ENCODE data around the gene SSBP3. TPM values are rescaled to one million over a fixed set of nuclear protein-coding genes. Genes with fewer than 3 reads are reported as not detected.

The SSBP3 gene
- total RNA-seq, 1 donor from 2014 or later = 44.0 TPM

GRCh38 chr1:54415991-54416390, 9.8 kb upstream of the SSBP3 start:
- DNase-seq (no peak), ATAC-seq (no peak)
- no peaks in the 10 kb centered on the region for H3K27me3 ChIP-seq (ENCODE audit: low read depth)
- H3K4me1 ChIP-seq = peaks cover 9% of the 10 kb centered on the region
- TF ChIP-seq CTCF (IDR thresholded peaks at IDR 0.05) = no peak
- no peak overlapping the region for H3K4me3 ChIP-seq
- H3K27ac ChIP-seq = no peak overlapping the region
- no peaks in the 10 kb centered on the region for H3K36me3 ChIP-seq
- H3K9me3 ChIP-seq = no peaks in the 10 kb centered on the region
- intact Hi-C loops (cut with DNase I) = no loop called here

GRCh38 chr1:54415533-54415932, 9.3 kb upstream of the SSBP3 start:
- TF ChIP-seq CTCF (IDR thresholded peaks at IDR 0.05) = no peak
- Histone ChIP-seq H3K27ac (no peak overlapping the region), H3K27me3 (ENCODE audit: low read depth) (no peaks in the 10 kb centered on the region), H3K4me1 (peaks cover 9% of the 10 kb centered on the region), H3K36me3 (no peaks in the 10 kb centered on the region), H3K9me3 (no peaks in the 10 kb centered on the region), H3K4me3 (no peak overlapping the region)
- intact Hi-C loops (cut with DNase I) = no loop called here
- no peak for ATAC-seq
- no peak for DNase-seq

- Histone ChIP-seq H3K4me3 (no peak overlapping the region), H3K27me3 (ENCODE audit: low read depth) (no peaks in the 10 kb centered on the region), H3K36me3 (no peaks in the 10 kb centered on the region), H3K27ac (peak overlapping the region; percentile 33), H3K9me3 (no peaks in the 10 kb centered on the region), H3K4me1 (peaks cover 20% of the 10 kb centered on the region)
- ATAC-seq = no peak
- intact Hi-C loops (cut with DNase I) = no loop called here
- DNase-seq = no peak
- no peak for TF ChIP-seq CTCF (IDR thresholded peaks at IDR 0.05)
Observed at GRCh38 chr1:54413732-54414131, 7.5 kb upstream of the SSBP3 start.

- ATAC-seq (peak in 1 of 2 donors; percentile 30), DNase-seq (no peak)
- no peaks in the 10 kb centered on the region for H3K9me3 ChIP-seq
- peaks cover 24% of the 10 kb centered on the region for H3K4me1 ChIP-seq
- TF ChIP-seq CTCF (IDR thresholded peaks at IDR 0.05) = no peak
- H3K36me3 ChIP-seq = no peaks in the 10 kb centered on the region
- no peak overlapping the region for H3K4me3 ChIP-seq
- peak overlapping the region; percentile 33 for H3K27ac ChIP-seq
- H3K27me3 ChIP-seq (ENCODE audit: low read depth) = no peaks in the 10 kb centered on the region
- intact Hi-C loops (cut with DNase I) = no loop called here
Observed at GRCh38 chr1:54413295-54413694, 7.1 kb upstream of the SSBP3 start.

GRCh38 chr1:54410359-54410758, 4.2 kb upstream of the SSBP3 start:
- no peak overlapping the region for H3K27ac ChIP-seq

More at GRCh38 chr1:54410359-54410758, 4.2 kb upstream of the SSBP3 start:
- no peak for TF ChIP-seq CTCF (IDR thresholded peaks at IDR 0.05)
- H3K4me3 ChIP-seq = no peak overlapping the region
- H3K4me1 ChIP-seq = peaks cover 31% of the 10 kb centered on the region
- H3K9me3 ChIP-seq = no peaks in the 10 kb centered on the region
- intact Hi-C loops (cut with DNase I) = no loop called here
- no peaks in the 10 kb centered on the region for H3K36me3 ChIP-seq
- DNase-seq = no peak
- H3K27me3 ChIP-seq (ENCODE audit: low read depth) = no peaks in the 10 kb centered on the region
- no peak for ATAC-seq

All from lower lobe of right lung (tissue), 2 donors.